Tibial nerve (tissue), 3 donors: ENCODE data around the gene PYCR2.

ENCODE experiments used
- CTCF ChIP-seq, 5 experiments: fragments of 200-600 bp in 3 of 5; fragments of 450-650 bp in 2 of 5; sonication (generic) in 3 of 5; IDR thresholded peaks; one replicate each; pipeline ENCODE4 v1.5.1; 2016 to 2019; ENCODE audit warnings: antibody characterized with exemption in 5 of 5, mild to moderate bottlenecking in 3 of 5, moderate library complexity in 2 of 5
- POLR2A ChIP-seq, 2 donors: fragments of 450-650 bp; IDR thresholded peaks; one replicate each; pipeline ENCODE4 v1.6.1; 2017; ENCODE audit warnings: antibody characterized with exemption in 2 of 2, mild to moderate bottlenecking in 2 of 2, moderate library complexity in 2 of 2

GRCh38 chr1:225909477-225909876 lies 14.6 kb downstream of the PYCR2 start:
- no peak for TF ChIP-seq CTCF (IDR thresholded peaks at IDR 0.05)
- no peak for TF ChIP-seq POLR2A (IDR thresholded peaks at IDR 0.05)
